COLO668 (cell line): Measurements from ENCODE around the gene PLXNC1.

ENCODE experiments used
- DNase-seq: peaks from one replicate; lab custom pipeline; 2025; ENCODE audit not compliant: unreplicated experiment; lab: John Stamatoyannopoulos, UW

PLXNC1 gene

DNA sequence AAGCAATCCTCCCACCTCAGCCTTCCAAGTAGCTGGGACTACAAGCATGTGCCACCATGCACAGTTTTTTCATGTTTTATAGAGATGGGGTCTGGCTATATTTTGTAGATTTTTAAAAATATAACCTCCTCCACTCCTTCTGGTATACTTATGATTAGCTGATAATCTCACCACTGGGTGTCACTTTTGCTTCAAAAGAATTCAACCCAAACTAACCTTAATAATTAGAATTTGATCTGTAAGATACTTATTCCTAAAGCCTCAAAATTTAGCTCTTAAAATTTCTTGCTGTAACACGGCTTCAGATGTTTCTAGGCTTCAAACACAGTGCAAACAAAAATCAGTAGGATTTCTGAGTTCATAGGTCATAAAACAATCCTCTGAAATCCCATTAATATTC, 181.0 kb downstream of the PLXNC1 start:
- DNase-seq, result no peak

DNA sequence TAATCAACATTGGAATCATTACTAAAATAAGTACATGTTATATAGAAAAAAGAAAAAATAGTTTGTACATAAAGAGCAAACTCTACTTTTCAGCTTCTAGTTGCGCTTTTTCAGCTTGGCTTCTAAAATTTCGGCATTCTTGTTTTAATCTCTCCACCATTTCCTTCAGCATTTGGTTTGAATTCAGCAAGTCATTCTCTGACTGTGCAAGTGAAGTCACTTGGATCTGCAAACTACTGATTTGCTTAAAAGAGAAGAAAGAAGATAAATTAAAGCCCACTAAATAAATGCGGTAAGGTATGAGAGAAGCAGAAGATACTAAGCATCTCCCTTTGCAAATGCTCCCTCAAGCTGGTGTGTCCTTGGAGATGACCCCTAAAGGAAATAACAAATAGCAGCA, 185.0 kb downstream of the PLXNC1 start:
- DNase-seq, result no peak

DNA sequence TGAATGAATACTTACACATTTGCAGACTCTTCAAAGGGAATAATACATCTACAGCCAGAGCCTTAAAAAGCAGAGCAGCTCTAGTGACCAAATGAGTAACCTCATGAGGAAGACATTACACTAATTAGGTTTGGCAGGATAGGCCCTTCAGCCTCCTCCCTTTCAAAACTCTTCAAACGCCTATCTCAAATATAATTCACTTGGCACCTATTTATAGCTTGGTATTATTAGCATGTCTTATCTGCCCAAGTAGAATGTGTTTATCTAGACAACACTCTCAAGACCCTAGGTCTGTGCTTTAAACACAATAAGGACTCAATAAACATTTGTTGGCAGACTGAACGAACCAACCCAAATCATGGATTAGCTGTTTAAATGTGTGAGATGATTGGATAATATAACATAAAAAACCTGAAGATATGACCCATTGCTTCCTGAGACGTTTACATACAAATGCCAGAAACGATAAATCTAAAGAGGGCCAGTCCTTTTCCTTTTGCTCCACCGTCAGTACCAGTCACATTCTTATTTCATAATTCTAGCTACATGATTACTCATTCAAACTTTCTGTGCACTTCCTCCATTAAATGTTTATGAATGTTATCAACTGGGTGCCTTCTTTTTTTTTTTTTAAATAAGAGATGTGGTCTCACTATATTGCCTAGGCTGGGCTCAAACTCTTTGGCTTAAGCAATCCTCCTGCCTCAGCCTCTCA, 188.0 kb downstream of the PLXNC1 start:
- DNase-seq, result no peak

DNA sequence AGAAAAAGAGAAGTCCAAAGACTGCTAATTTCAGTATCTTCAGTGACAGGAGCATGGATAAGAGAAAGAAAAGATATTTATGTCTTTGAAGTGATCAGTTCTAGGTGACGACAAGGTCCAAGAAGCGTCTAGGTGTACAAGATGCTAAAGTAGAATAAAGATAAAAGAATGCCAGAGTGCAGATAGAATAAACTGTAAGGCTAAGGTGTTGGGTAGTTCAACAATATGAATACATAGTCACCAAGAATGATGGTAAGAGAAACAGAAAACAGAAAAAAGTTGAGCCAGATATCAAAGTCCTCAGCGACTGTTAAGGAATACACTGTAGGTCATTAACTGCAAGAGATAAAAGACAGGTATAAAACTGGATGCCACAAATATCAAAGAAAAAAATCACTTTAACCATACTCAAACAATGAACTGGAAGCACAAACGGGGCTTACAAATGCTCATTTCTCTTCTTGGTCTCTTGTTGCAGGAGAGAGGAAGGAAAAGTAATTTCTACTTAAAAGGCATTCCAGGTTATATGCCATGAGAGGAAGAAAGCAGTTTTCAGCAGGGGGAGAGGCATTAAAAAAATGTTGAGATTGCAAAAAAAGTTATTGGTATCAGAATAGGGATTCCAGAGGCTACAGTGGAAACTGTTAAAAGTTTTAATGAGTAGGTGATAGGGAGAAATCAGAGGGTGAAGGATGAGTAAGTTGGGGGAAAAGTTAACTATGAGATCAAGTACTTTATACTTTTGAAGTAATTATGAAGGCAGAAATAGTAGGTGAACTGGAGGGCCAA, 189.8 kb downstream of the PLXNC1 start:
- DNase-seq, result no peak

DNA sequence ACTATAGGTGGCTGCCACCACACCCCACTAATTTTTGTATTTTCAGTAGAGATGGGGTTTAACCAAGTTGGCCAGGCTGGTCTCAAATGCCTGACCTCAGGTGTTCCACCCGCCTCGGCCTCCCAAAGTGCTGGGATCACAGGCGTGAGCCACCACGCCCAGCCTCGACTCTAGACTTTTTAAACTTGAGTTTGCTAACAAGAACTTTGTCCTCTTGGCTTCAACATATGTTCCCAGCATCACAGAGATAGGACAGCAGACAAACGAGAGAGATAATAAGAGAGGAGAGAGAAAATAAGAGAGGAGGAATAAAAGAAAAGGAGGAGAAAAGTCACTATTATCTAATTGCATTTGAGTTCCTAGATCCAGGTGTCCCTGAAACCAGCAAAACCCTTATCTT, 192.2 kb downstream of the PLXNC1 start:
- DNase-seq, result no peak

DNA sequence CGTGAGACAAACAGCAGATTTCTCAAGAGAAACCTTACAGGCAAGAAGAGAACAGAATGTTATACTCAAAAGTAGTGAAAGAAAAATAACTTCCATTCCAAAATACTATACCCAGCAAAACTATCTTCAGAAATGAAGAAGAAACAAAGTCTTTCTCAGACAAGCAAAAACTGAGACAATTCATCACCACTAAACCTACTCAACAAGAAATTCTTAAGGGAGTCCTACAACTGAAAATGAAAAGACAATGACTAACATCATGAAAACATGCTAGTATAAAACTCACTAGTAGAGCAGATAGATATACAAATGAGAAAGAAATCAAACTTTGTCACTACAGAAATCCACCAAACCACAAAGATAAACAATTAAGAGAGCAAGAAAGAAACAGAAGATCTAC, 204.8 kb downstream of the PLXNC1 start:
- no peak for DNase-seq
